Erythroblast (primary cell): Measurements from ENCODE around the gene NUP98.

Experiments
- DNase-seq, 2 experiments: peaks; one replicate each; lab custom pipeline; 2025; lab: John Stamatoyannopoulos, UW
- GATA1 ChIP-seq: IDR thresholded peaks from 2 replicates; pipeline ENCODE4 v1.6.1; 2011; ENCODE audit warnings: low read depth, mild to moderate bottlenecking, control low read depth, low read length, moderate library complexity
- POLR2A ChIP-seq: IDR thresholded peaks from 2 replicates; pipeline ENCODE4 v1.6.1; 2011; ENCODE audit warnings: mild to moderate bottlenecking, low read length

NUP98 gene

GRCh38 chr11:3797329-3798090 lies at the start of gene NUP98:
NUP98 (minus strand) TSS chr11:3797554; CDS start chr11:3782117, 15,437 bp downstream.
- TF ChIP-seq GATA1 (no peak), POLR2A (peak; percentile 98)
- DNase-seq: peak; percentile 100

GRCh38 chr11:3845670-3846069 lies 48.3 kb upstream of the NUP98 start:
- TF ChIP-seq POLR2A (no peak), GATA1 (no peak)
- no peak for DNase-seq

DNA sequence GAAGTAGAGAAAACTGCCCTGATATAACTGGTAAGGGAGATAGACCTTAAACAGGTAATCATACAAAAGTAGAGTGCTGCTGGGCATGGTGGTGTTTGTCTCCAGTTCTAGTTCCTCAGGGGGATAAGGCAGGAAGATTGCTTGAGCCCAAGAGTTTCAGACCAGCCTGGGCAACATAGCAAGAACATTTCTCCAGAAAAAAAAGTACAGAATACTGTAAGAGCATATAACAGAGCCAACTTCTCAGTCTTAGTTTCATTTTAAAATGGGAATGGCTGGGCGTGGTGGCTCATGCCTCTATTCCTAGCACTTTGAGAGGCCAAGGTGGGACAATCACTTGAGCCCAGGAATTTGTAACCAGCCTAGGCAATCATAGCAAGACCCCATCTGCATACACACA lies 47.9 kb upstream of the NUP98 start:
- TF ChIP-seq GATA1: no peak
- TF ChIP-seq POLR2A: no peak
- DNase-seq: no peak

DNA sequence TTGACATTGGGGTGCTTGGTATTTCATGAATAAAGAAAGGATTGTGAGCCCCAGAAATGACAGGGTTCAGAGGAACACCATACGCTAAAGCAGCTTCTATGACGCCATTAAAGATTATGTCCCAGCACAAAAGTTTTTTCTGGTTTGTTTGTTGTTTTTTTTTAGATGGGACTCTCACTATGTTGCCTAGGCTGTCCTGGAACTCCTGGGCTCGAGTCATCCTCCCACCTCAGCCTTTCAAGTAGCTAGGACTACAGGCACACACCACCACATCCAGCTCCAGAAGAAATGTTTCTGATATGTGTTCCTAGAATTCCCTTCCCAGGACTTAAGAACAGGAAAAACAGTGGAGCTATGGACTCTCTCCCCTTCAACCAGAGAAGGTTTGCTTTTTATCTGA lies 46.0 kb upstream of the NUP98 start:
- TF ChIP-seq POLR2A (no peak), GATA1 (no peak)
- no peak for DNase-seq

GRCh38 chr11:3841426-3842350 lies 44.3 kb upstream of the NUP98 start:
- no peak for TF ChIP-seq GATA1
- peak; percentile 32 for TF ChIP-seq POLR2A
- DNase-seq: peak; percentile 86 to 89

DNA sequence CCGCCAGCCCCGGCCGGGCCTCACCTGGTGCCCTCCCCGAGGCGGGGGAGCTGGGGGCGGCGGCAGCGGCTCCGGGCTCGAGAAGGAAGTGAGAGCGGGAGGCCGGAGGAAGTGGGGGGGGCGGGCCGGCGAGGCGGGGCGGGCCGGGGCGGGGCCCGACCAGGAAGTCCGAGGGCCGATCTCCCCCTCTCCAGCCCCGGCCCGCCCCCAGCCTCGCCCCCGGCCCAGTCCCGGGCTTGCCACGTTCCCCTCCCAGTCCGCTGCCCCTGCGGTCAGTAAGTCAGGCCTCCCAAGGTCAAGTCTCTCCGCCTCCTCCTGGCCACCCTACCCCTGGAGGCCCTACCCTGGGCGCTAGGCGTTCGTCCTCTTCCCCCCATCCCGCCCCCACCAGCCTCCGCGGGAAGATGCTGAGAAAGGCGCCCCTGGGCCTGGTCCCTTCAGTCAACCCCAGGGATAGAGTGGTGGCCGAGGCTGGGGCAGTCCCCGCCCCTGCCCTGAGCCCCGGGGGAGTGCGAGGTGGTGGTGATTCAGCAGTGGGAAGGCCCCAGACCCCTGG lies 43.6 kb upstream of the NUP98 start, which contains the start of gene RHOG:
RHOG (minus strand) TSS at position 90 of the 556 bp plus-strand sequence. CDS start 12,821 bp downstream, outside the sequence.
- TF ChIP-seq POLR2A (no peak), GATA1 (no peak)
- peak; percentile 83 to 87 for DNase-seq

DNA sequence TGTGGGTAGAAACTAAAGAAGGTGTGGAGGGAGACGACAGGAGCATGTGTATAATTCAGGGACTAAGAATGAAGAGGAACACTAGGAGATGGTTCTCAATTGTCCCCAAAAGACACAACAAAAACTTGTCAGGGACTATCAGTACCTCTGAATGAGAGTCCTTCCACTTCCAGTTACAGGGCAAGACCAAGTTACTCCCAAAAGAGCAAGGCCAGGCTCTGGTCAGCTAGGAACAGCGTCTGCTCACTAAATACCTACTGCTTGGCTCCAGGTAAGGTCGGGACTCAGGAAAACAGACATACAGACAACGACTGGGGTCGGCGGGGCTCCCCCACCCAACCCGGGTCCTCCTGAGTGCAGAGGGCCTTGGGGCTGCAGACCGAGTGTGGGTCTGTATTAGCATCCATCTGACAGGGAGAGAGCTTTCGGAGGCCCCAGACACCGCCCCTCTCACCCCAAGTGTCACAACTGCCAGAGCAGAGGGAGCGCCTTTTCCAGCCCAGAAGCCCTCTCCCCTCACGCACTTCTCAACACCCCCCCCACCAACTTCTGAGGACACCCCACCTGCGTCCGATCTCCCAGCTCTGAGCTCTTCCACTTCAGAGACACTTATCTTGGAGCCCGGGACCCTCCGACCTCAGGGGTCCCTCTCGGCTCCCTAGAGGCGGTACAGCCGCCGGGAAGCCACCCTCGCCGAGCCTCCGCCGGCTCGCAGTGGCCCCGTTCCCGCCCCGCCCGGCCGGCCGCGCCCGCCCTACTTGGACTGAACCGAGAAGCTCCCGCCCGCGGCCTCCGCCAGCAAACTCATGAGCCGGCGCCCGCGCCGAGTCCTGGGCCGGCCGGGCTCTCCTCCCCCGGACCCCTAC lies 42.9 kb upstream of the NUP98 start:
- peak; percentile 83 to 87 for DNase-seq
- TF ChIP-seq GATA1: no peak
- TF ChIP-seq POLR2A: no peak

- DNase-seq: no peak
- TF ChIP-seq GATA1 (no peak), POLR2A (no peak)
These were observed 41.1 kb upstream of the NUP98 start for GRCh38 chr11:3838504-3838903.

DNA sequence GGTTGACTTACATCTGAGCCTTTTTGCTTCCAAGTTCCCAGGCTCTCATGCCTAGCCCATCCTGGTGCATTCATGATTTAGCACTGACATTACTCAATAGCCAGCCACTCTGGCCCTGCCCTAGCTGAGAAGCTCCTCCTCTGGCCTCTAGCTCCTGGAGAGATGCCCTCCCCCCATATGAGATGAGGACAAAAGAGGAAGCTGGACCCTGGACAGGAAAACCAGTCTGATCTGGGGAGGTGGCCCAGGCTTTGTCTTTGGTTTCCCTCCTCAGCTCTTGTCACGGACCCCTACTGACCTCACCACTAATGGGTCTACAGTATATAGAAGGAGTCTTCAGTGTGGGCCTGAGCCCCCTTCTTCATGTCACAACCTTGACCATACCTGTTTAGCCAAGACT lies 40.4 kb upstream of the NUP98 start:
- no peak for TF ChIP-seq GATA1
- TF ChIP-seq POLR2A: no peak
- peak; percentile 31 to 41 for DNase-seq

DNA sequence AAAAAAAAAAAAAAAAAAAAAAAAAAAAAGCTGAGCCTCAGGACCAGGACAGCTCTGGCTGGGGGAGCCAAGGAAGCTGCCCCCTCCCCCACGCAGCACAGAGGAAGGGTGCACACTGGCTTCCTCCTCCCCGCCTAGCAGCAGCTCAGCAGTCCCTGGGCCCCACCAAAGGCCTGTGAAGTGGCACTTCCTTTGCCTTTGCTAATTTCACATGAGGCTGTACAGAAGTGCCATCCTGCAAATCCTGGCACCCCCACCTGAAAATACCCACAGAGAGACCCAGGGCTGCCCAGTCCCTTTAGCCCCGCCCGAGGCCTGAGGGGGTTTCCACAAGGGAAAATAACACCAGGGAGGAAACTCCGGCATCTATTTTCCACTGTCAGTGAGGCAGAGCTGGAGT lies 39.5 kb upstream of the NUP98 start:
- DNase-seq: peak in 1 of 2 experiments; percentile 29
- no peak for TF ChIP-seq GATA1
- no peak for TF ChIP-seq POLR2A

DNA sequence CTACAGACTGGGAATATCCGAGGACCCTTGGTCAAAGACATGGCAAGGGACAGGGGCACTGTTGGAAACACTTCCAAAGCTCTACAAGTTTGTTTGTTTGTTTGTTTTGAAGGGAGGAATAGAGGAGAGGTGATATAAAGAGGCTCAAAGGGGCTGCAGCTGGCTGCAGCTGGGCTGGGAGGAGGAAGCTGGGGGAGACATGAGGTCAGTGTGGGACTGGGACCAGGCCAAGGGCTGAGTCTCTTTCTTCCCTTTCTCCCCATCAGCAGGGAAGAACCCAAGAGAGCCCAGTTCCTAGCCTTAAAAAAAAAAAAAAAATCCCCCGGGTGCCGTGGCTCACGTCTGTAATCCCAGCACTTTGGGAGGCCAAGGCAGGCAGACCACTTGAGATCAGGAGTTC lies 38.4 kb upstream of the NUP98 start:
- DNase-seq: no peak
- no peak for TF ChIP-seq GATA1

GRCh38 chr11:3834664-3835461 lies 37.5 kb upstream of the NUP98 start:
- no peak for TF ChIP-seq GATA1
- TF ChIP-seq POLR2A: no peak
- DNase-seq: peak; percentile 87 to 88
